ENCODE data around the gene TMEM213.

The TMEM213 gene

GRCh38 chr7:138843632-138844580 lies 46.1 kb downstream of the TMEM213 start:
- TF ChIP-seq GATA3 (IDR thresholded peaks at IDR 0.05; ENCODE audit: low read depth, low read length) (no peak), GATA2 (IDR thresholded peaks at IDR 0.05; ENCODE audit: low read depth, low read length) (no peak)

- TF ChIP-seq GATA3 (IDR thresholded peaks at IDR 0.05; ENCODE audit: low read depth, low read length), result no peak
- no peak for TF ChIP-seq GATA2 (IDR thresholded peaks at IDR 0.05; ENCODE audit: low read depth, low read length)
Measured at GRCh38 chr7:138845711-138846110, 47.9 kb downstream of the TMEM213 start.

- TF ChIP-seq GATA3 (IDR thresholded peaks at IDR 0.05; ENCODE audit: low read depth, low read length) (no peak), GATA2 (IDR thresholded peaks at IDR 0.05; ENCODE audit: low read depth, low read length) (no peak)
Measured at GRCh38 chr7:138848056-138848980, 50.5 kb downstream of the TMEM213 start.

DNA sequence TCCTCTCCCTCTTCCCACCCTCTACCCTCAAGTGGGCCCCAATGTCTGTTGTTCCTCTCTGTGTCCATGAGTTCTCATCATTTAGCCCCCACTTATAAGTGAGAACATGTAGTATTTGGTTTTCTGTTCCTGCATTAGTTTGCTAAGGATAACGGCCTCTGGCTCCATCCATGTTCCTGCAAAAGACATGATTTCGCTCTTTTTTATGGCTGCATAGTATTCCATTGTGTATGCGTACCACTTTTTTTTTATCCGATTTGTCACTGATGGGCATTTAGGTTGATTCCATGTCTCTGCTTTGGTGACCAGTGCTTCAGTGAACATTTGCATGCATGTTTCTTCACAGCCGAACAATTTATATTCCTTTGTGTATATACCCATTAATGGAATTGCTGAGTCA lies 51.9 kb downstream of the TMEM213 start:
- TF ChIP-seq GATA2 (IDR thresholded peaks at IDR 0.05; ENCODE audit: low read depth, low read length) (no peak), GATA3 (IDR thresholded peaks at IDR 0.05; ENCODE audit: low read depth, low read length) (no peak)

GRCh38 chr7:138852469-138852868 lies 54.7 kb downstream of the TMEM213 start:
- TF ChIP-seq GATA3 (IDR thresholded peaks at IDR 0.05; ENCODE audit: low read depth, low read length), result no peak
- TF ChIP-seq GATA2 (IDR thresholded peaks at IDR 0.05; ENCODE audit: low read depth, low read length), result no peak

GRCh38 chr7:138853448-138853847 lies 55.7 kb downstream of the TMEM213 start:
- no peak for TF ChIP-seq GATA3 (IDR thresholded peaks at IDR 0.05; ENCODE audit: low read depth, low read length)
- no peak for TF ChIP-seq GATA2 (IDR thresholded peaks at IDR 0.05; ENCODE audit: low read depth, low read length)

DNA sequence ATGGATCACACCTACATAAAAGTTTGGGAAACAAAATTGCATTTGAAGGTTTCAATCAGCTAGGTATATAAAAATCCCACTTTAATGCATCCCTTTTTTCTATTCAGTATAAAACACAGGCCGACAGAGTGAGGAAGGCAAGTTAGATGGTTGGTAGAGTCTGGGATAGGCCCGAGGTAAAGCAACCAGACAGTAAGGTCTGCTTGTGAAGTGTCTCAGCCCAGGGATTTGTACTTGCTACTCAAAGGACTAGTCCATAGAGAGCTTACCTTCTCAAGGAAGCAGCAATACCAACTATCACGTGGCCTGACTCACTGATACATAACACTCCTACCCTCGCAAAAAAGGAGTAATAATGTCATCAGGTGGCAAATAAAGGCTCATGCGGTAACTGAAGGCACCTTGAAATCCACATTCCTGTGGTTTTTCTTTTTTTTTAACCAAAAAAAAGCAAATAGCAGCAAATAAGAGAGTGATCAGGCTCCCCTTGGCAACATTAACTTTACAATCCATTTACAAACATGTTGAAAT lies 56.4 kb downstream of the TMEM213 start:
- no peak for TF ChIP-seq GATA3 (IDR thresholded peaks at IDR 0.05; ENCODE audit: low read depth, low read length)
- TF ChIP-seq GATA2 (IDR thresholded peaks at IDR 0.05; ENCODE audit: low read depth, low read length), result no peak

DNA sequence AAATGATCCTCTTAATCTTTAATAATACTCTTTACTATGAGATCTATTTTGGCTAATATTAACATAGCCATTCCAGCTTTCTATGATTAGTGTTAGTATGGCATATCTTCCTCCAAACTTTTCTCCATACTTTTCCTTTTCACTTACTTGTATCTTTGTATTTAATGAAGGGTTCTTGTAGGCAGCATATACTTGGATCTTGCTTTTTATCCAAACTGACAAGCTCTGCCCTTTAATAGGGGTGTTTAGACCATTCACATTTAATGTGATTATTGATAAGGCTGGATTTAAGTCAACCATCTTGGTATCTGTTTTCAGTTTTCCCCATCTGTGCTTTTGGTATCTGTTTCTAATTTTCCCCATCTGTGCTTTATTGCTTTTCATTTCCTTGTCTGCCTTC lies 59.9 kb downstream of the TMEM213 start:
- no peak for TF ChIP-seq GATA2 (IDR thresholded peaks at IDR 0.05; ENCODE audit: low read depth, low read length)
- no peak for TF ChIP-seq GATA3 (IDR thresholded peaks at IDR 0.05; ENCODE audit: low read depth, low read length)

DNA sequence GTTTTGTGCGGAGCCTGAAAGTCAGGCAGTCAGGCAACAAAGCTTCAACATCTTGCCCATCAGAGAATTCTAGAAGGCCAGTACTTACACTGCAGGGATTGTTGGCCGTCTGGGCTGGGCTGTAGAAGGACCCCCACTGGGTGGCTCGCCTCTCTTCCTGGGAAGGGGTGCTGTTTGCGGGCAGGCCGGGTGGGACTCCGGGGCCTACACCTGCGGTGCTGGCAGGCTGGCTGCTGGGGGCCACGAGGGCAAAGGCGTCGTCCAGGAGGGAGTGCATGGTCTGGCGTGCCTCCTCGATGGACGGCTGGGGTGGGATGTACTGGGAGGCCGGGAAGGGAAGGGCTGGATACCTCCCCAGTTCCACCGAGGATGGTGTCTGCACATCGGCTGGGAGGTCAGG lies 63.3 kb downstream of the TMEM213 start:
- TF ChIP-seq GATA2 (IDR thresholded peaks at IDR 0.05; ENCODE audit: low read depth, low read length), result no peak
- TF ChIP-seq GATA3 (IDR thresholded peaks at IDR 0.05; ENCODE audit: low read depth, low read length), result no peak

GRCh38 chr7:138863931-138864330 lies 66.1 kb downstream of the TMEM213 start:
- TF ChIP-seq GATA3 (IDR thresholded peaks at IDR 0.05; ENCODE audit: low read depth, low read length) (no peak), GATA2 (IDR thresholded peaks at IDR 0.05; ENCODE audit: low read depth, low read length) (no peak)

DNA sequence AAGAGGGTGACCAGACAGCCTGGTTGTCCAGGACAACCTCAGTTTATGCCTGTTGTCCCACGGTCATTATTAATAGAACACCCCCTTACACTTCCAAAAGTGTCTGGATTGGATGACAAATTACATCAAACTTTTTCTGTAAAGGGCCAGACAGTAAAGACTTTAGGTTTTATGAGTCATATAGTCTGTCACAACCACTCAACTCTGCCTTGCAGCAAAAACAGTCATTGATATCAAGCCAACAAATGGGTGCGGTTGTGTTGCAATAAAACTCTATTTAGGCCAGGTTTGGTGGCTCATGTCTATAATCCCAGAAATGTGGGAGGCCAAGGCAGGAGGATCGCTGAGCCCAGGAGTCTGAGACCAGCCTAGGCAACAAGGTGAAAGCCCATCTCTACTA lies 66.9 kb downstream of the TMEM213 start:
- no peak for TF ChIP-seq GATA2 (IDR thresholded peaks at IDR 0.05; ENCODE audit: low read depth, low read length)
- TF ChIP-seq GATA3 (IDR thresholded peaks at IDR 0.05; ENCODE audit: low read depth, low read length), result no peak

DNA sequence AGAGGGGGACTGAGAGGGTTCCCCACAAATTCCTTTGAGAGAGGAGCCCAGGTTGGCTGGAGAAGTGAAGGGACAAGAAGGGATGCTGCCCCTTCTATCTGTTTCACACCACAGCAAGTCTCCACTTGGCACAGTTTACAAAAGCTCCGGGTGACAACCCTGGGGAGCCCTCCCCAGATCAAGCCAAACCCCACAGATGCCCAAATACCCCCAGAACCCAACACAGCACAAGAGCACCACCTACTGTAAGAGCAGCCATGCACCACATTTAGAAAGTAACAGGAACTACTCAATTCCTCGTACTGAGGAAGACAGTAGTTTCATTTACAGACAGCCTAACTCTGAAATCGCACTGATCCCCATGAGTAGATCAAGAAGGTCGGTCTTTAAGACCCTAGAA lies 68.0 kb downstream of the TMEM213 start:
- TF ChIP-seq GATA2 (IDR thresholded peaks at IDR 0.05; ENCODE audit: low read depth, low read length), result no peak

GRCh38 chr7:138866353-138866752 lies 68.6 kb downstream of the TMEM213 start:
- no peak for TF ChIP-seq GATA3 (IDR thresholded peaks at IDR 0.05; ENCODE audit: low read depth, low read length)
- TF ChIP-seq GATA2 (IDR thresholded peaks at IDR 0.05; ENCODE audit: low read depth, low read length), result no peak

DNA sequence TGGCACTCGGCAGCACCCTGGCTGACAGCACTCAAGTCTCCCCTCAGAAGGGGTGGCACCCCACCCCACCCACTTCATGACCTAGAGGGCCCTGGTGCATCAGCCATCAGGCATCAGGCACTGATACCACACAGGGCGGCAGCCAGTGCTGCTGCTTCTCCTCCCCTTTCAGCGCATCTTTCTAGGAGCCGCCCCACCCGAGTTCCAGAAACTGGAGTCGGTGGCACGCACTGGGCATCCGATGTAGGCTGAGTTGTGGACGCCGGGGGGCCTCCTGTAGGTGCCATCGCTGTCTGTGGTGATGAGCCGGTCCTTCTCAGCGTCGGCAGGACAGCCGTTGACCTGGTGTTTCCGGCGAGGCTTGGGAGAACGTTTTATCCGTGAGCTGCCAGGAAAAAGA lies 70.0 kb downstream of the TMEM213 start:
- TF ChIP-seq GATA2 (IDR thresholded peaks at IDR 0.05; ENCODE audit: low read depth, low read length) (no peak), GATA3 (IDR thresholded peaks at IDR 0.05; ENCODE audit: low read depth, low read length) (no peak)

Measured in SH-SY5Y (cell line).